Activated CD4-positive, alpha-beta T cell treated with anti-CD3 and anti-CD28 coated beads for 48 hours (primary cell): Measurements from ENCODE around the gene DTYMK.
A peak's percentile ranks its signal among the peaks of the same experiment; 100 is the strongest.

Source experiments
- DNase-seq: peaks from one replicate; pipeline ENCODE4 v3.0.0-alpha.2; 2020

DTYMK gene

DNA sequence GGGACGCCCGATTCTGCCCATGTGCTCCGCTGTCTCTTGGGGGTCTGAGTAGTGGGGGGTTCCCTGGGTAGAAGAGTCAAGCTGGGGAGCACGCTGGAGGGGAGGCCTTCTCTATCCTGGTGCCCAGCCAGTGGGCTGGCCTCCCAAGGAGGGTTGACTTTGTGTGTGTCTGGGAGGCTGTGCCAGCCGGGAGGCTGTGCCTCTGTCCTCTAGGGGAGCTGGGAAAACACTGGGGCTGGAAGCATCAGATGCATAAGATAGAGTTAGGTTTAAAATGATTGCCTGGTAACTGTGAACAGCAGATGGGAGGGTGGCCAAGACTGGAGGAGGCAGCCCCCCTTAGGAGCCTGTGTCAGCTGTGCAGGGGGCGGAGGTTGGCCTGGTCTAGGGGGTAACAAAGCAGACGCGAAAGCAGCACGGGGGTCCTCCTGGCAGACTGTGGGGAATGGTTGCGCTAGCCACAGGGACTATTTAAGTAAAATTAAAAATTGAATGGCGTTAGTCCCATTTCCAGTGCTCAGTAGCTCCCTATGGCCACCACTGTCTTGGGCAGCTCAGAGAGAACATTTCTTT is 16.5 kb upstream of the DTYMK start:
- no peak for DNase-seq

DNA sequence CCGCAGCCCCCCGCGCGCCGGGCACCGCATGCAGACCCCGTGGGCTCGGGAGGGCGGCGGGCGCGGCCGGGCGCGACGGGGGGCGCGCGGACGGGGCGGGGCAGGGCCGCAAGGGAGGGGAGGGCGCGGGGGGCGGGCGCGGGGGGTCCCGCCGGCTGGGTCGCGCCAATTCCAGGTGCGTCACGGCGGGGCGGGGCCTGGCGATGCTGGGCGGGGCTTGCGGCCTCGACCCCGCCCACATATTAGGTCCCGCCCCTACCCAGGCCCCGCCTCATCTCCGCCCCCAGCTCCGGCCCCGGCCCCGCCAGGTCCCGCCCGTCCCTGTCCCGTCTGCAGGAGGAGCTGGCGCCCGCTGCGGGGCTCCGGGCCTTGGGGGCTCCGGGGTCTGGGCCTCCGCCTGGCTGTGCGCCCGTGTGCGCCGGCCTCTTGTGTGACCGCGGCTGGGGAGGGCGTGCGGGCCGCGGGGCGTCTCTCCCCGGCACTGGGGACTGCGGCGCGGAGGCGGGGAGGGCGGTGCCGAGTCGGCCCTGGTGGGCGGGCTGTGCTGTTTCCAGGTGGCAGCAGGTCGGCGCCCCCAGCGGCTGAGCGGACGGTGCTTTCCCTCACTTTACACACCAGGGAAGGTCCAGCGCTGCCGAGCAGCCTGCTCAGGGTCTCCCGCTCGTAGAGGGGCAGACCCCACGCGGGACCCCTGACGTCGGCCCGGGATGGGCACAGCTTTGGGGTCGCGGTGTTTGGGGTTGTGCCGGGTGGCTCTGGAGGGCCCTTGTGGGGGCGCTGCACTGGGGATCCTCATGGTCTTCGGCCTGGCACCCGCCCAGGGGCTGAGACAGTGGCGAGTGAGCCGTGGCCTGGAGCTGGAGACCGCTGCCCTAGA is 15.8 kb upstream of the DTYMK start:
- peak; percentile 92 for DNase-seq

DNA sequence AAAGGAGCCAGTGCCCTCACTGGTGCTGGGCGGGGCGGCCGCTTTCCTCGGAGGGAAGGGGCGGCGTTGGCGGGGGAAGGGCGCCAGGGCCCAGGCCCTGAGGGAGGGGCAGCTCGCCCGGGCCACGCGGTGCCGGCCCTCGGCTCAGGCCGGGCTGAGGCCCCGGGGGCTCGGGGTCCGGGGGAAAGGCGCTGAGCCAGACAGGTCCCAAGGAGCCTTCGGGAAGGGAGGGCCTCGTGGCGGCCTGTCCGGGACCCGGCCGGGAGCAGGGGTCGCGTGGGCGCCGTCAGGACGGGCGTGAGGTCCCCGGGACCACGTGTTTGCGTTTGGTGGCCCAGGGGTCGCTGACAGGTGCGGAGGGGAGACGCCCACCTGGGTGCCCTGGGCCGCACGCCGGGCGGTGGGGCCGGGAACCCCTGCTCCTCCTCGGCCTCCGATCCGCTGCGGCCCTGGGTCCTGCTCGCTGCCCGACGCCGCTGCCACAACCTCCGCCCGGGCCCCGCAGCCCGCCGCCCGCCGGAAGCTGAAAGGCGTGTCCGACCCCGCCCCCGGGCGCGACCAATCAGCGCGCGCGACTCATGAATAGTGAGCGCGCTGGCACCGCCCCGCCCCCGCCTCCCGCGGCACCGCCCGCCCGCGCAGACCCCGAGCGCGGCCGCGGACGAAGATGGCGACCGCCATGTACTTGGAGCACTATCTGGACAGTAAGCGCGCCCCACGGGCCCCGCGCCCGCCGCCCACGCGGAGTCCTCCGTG is 15.0 kb upstream of the DTYMK start, which contains the start of gene ING5:
ING5 (plus strand) TSS at position 641 of the 756 bp plus-strand sequence; CDS start at position 668, 27 bp downstream.
- peak; percentile 99 for DNase-seq

DNA sequence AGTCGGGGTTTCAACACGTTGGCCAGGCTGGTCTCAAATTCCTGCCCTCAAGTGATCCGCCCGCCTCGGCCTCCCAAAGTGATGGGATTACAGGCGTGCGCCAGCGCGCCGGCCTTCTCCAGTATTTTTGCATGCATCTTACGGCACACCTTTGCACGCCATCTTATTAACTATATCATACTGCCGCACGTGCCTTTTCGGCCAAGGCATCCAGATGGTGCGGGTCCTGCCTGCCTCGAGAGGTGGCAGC is 14.5 kb upstream of the DTYMK start:
- no peak for DNase-seq

DNA sequence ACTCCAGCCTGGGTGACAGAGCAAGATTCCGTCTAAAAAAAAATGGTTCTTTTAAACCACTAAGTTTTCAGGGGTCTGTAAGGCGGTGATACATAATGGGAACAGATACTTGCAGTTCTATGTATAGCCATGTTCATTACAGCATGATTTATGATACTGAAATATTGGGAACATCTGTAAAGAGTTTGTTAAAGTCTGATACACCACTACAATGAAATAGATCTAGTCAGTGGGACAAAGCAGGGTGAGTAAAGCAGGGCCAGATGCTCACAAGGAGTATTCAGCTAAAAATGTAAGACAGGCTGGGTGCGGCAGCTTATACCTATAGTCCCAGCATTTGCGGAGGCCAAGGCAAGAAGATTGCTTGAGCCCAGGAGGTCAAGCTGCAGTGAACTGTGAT is 9.0 kb upstream of the DTYMK start:
- DNase-seq, result no peak

DNA sequence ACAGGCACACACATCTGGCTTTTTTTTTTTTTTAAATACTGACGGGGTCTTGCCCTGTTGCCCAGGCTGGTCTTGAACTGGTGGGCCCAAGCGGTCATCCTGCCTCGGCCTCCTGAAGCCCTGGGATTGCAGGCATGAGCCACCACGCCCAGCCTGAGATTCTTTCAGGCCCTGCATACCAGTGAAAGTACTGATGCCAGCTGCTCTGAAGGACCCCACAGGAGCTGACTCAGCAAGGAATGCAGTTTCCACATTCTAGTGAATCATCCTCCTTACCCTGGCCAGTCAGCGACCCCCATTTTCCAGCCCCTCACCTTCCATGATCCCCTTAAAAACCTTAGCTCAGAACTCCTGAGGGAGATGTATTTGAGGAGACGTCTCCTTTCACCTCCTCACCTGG is 5.8 kb upstream of the DTYMK start:
- no peak for DNase-seq

DNA sequence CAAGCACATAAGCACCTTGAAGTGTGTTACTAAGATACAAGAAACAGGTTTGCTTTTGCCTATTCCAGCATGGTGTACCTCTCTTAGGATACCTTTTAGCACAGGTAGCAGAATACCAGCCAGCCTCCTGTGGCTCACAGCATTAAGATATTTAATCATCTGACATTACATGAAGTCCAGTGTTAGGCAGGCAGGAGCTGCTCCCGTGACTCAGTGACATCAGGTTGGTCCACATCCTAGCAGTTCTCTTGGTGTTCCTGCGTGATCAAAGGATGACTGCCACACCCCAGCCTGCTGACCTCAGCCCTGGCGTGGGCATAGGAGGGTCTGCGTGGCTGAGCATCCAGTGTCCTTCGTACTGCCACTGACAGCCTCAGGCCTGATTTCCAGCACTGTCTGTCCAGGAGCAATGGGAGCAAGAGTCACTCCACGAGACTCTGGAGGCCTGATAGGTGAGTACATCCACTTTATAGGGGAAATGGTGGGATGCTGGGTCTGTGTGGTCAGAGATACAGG is 3.6 kb upstream of the DTYMK start:
- no peak for DNase-seq

DNA sequence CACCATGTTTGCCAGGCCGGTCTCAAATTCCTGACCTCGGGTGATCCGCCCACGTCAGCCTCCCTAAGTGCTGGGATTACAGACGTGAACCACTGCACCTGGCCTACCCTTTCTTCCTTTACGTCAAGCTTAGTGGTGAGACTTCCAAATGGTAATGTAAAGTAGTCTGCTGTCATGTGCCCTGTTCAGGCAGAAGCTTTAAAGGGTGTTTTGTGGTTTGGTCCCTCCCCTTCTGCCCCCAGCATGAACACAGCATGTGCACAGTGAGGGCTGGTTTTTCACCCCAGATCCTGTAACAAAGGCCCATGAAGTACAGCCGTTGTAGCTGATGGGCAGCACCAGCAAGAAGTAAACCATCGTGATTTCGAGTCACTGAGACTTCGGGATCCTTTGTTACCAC is 2.7 kb upstream of the DTYMK start:
- no peak for DNase-seq

DNA sequence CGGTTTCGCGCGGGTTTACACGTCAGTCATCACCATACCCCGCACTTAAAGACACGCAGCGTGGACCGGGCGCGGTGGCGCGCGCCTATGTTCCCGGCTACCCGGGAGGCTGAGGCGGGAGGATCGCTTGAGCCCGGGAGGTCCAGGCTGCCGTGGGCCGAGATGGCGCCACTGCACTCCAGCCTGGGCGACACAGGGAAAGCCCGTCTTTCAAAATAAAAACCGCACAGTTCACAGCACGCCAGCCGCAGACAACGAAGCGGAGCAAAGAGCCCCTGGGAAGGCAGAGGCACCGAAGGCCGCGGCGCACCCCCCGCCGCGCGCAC is 328 bp downstream of the DTYMK start:
- no peak for DNase-seq

DNA sequence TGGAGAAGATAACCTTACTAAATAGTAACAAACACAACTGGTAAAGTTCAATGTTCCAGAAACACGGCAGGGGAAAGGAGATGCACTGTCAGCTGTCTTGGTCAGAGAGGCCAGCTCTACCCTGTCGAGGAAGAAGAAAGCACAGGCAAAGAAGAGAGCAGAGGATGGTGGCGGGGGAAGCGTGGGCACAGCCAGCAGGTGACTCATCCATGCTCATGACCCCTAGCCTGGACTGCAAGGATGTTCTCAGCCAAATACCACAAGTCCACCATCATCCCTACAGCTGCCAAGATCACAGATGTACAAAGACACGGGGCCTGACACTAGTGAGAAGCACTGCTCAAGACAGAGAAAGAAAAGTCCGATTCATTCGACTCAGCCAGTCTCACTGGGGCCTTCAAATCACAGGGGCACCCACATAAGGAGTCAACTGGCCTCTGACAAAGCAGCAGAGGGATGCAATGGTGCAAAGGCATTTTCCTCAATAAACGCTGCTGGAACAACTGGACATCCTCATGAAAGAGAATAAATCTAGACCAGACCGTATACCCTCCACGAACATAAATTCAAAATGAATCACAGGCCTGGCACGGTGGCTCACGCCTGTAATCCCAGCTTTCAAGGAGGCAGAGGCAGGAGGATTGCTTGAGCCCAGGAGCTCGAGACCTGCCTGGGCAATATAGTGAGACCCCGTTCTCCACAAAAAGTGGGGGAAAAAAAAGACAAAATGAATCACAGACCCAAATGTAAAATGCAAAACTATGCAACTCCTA is 5.6 kb downstream of the DTYMK start:
- no peak for DNase-seq

DNA sequence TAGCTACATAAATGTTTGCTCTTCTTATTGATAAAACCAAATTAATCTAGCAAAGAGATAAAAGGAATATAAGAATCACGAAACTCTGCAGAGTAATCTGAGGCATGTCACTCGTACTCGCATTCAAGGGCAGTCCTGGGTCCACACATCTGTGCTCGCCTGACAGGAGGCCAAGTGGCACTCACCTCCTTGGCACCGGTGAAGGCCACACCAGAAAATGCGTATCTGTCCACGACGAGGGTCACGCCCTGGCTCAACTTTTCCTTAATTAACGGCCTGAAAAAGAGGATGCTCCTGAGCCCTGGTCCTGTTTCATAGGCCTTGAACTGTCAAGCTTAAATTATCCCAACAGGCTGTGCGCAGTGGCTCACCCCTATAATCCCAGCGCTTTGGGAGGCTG is 6.6 kb downstream of the DTYMK start:
- no peak for DNase-seq

DNA sequence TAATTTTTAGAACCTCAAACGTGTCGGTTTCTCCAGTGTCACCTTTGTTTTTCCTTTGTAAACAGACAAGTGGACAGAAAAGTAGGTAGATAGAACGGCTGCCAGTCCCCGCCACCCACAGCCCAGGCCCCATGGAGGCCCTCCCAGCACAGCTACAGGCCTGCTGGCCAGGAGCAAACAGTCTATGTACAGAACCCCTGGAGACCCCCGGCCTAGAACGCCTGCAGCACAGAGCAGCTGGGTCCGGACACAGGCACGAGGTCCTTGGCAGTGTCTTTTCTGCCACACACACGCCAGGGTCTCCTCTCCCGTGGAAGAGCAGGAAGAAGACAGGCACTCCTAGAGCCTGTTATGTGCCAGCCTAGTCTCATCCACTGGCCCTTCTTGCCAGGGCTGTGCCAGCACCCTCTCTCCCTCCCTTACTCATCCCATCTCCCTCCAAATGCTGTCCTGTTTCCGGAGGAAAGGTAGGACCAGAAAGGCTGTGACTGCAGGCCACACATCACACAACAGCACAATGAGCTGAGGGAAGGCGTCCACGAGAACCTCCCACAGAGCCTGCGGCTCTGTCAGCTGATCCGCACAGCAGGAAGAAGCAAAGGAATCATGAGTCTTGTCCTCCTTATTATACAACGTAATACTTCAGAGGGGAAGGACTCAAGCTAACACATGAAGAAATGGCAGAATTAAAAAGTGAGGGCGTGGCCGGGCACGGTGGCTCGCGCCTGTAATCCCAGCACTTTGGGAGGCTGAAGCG is 7.7 kb downstream of the DTYMK start:
- no peak for DNase-seq

DNA sequence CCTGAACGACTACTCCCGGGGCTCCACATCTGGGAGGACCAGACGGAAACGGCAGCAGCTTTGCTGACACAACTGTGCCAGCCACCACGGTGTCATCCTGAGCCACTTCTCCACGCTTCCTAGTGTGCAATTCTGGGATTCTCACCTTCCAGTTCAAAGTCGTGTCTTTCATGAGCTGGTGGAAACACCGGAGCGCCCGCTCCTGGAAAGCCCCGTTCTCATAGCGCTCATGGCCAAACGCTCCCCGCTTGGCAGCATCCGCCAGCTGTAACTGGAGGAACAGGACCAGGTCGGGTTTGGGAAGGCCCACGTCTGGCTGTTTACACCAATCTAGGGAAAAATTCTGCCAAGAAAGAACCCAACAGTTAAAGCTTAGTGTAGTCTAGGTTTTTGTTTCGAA is 8.3 kb downstream of the DTYMK start:
- DNase-seq, result no peak

DNA sequence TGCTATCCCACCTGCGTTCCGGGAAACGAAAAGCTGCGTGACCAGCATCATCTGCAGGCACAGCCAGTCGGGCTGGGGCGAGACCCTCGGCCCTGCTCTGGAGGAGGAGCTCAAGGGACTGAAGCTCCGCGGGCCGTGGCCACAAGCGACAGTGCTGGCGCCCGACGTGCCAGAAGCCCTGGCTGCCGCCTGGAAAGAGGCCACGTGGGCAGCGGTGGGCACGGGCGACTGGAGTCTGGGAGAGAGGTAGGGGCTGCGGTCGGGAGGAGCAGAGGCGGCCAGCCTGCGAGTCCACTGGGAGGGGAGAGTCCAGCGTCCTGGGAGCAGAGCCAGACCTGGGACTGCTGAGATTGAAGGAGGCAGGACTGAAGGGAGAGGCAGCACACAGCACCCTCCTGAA is 9.2 kb downstream of the DTYMK start:
- DNase-seq, result no peak

DNA sequence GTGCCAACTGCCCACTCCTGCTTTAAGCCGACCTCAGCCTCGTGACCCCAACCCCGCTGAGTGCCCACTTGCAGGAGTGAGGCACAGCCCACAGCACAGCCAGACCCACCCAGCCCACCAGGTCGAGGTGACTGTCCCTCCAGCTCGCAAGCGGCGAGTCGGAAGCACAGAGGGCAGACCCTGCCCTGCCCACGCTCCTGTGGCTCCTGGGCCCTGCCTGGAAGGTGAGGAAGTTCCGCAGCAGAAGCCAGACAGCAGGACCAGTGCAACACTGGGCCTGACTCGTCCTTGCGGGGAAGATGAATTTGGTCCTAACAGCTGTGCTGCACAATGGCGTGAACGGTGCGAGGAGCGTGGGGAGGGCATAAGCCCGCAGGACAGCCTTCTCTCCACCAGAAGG is 9.9 kb downstream of the DTYMK start:
- DNase-seq, result no peak

DNA sequence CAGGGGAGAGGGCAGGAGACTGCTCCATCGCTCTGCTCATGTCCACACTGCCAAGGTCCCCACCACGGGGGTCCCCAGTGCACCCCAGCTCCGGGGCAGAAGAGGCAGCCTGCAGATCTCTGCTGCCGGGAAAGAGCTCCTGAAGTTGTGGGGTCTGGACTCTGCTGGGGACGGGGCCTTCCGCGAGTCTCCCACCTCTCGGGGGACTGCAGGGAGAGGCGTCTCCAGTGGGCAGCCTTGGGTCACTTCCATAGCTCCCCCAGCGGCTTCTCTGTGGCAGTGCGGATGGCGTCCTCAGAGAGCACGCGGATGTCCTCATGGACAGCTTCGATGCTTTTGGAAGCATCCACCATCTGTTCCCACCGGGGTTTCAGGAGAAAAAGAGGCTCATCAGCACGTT is 10.7 kb downstream of the DTYMK start:
- DNase-seq, result no peak

DNA sequence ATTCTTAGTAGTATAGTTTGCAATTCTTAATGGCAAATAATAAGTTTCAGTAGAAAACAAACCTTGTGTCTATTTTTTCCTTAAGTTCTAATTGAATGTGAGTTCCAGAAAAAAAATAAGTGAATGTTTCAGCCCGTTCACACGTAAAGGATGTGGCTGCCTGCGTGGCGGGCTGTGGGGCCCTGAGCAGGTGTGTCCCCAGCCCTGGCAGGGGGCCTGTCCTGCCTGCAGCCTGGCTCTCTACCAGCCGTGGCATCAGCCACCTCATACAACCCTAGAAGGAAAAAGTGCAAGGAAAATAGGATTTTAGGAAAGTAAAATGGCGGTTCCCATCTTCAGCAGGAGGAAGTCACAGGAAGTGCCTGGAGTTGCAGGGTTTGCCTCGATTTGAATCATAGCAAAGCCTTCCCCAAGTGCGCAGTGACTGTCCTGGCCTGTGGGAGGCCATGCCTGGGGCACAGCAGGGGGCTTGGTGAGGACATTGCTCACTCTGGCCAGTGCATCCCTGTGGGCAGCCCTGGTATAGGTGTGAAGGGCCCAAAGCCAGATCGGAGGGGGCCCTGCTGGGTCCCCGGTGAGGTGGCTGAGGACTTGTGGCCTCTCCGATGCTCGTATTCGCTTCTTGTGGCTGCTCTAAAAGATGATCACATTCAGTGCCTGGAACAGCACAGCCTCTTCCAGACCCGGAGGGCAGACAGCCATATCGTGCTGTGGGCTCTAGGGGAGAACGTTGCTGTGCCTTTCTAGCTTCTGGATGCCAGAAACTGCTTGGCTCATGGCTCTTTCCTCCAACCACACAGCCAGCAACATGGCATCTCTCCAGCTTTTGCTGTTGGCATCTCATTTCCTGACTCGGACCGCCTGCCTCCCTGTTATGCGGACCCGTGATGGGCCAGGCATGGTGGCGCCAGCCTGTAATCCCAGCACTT is 12.6 kb downstream of the DTYMK start:
- DNase-seq, result no peak

DNA sequence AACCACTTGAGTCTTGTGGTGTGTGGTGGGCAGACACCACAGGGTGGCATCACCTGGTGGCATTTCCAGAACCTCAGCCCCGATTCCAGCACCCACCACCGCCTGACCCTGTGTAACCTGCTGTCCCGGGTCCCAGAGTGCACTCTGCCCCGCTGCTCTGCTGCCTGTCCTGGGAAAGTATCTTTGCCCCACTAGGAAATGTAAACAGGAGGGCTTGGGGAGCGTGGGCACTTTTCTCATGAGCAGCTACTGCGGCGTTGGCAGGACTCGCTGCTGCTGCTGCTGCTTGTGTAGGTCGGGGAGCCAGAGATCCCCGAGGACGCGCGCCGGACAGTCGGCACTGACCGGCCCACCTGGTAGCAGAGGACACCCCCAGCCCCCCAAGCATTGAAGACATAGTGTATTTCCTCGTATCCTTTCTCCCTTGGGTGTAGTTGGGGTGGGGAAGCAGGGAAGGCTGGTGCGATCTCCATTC is 13.4 kb downstream of the DTYMK start:
- DNase-seq, result no peak

DNA sequence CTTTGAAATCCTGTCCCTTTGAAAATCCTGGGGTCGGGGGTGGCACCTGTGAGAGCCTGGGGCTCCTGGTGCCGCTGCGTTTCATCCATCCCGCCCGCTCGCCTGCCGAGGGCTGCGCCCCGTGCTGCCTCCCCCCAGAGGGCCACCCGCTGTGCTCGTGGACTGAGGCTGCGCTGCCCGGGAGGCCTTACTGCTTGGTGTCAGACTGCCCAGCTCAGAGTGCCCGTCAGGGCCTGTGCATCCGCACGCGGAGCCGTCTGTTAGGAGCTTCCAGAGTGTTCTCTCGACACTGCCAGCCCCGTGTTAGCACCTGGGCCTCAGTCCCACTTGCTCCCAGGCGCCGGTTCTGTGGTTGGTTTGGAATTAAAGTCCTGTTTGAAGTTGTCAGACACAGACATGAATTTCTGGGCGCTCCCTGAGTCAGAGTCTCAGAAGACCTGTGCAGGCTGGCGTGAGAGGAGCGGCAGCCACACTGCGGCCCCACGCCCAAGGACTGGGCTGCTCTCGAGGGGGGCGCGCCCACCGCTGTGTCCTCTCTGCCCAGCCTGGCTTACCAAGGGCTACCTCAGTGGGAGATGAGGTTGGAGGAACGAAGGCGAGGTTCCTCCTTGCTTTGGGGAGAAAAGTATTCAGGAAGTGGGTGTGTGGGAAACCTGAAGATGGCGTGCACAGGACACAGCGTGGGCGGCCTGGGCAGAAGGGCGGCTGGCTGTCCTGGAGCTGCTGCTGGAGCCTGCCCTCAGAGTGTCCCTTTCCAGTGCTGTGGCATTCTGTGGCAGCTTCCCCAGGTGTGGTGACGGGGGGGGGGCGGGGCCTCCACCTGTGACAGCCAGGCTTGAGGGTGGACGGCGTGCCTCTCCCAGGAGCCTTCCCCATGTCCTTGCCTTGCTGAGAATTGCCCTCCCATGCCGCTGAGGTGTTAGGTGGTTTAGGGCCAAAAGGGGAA is 14.1 kb downstream of the DTYMK start:
- no peak for DNase-seq
